IPS-18a (cell line): ENCODE data around the gene CAMSAP1.

Source experiments
- H3K27ac ChIP-seq: one replicate; pipeline ENCODE4 v1.5.1; 2013; ENCODE audit warnings: low read length
- H3K27me3 ChIP-seq: one replicate; pipeline ENCODE4 v1.6.1; 2013; ENCODE audit warnings: mild to moderate bottlenecking, low read length; ENCODE audit not compliant: control insufficient read depth, insufficient read depth
- H3K36me3 ChIP-seq: one replicate; pipeline ENCODE4 v1.6.1; 2013; ENCODE audit warnings: low read depth, low read length; ENCODE audit not compliant: control insufficient read depth
- H3K4me1 ChIP-seq: one replicate; pipeline ENCODE4 v1.6.1; 2013; ENCODE audit warnings: low read depth, low read length; ENCODE audit not compliant: control insufficient read depth
- H3K4me3 ChIP-seq: one replicate; pipeline ENCODE4 v1.5.1; 2013; ENCODE audit warnings: low read length
- H3K9ac ChIP-seq: one replicate; pipeline ENCODE4 v1.6.1; 2013; ENCODE audit warnings: mild to moderate bottlenecking, low read length, moderate library complexity
- H3K9me3 ChIP-seq: one replicate; pipeline ENCODE4 v1.6.1; 2013; ENCODE audit warnings: low read depth, low read length; ENCODE audit not compliant: control insufficient read depth

Gene CAMSAP1

DNA sequence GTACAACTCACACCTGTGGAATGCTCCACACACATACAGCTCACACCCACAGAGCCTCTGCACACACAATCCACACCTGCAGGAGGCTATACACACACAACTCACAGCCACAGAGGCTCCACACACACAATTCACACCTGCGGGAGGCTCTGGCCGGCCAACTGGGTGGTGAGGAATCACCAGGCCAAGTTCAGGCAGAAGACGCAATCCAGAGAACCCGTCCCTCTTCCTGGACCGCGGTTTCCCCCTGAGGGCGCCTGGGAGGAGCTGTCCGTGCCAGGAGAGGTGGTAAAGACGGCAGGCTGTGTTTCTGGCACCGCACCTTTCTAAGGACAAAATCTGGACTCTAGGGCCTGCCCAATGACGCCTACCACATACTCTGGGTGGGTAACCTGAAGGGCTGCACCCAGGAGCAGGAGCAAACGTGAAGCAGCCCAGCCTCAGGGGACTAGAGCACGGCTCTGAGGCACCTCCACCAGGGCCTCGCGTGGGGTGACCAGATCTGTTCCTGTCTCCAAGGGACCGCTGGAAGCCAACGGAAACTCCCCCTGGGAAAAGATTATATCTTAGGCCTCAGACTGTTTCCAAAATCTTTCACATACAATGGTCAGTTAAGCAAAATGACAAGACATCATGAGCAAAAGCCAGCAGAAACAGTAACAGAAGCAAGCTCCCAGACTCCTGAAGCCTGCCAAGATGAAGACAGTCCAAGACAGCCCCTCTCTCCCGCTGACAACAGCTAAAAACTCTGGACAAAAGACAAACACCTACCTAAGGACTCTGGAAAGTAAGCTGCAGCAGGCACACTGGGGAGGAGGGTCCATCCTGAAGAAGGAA, 16.9 kb downstream of the CAMSAP1 start:
- Histone ChIP-seq H3K27me3 (no peaks in the 10 kb centered on the region), H3K27ac (no peak overlapping the region), H3K36me3 (no peaks in the 10 kb centered on the region), H3K9me3 (no peaks in the 10 kb centered on the region), H3K4me1 (peaks cover 49% of the 10 kb centered on the region), H3K4me3 (no peak overlapping the region), H3K9ac (no peak overlapping the region)

DNA sequence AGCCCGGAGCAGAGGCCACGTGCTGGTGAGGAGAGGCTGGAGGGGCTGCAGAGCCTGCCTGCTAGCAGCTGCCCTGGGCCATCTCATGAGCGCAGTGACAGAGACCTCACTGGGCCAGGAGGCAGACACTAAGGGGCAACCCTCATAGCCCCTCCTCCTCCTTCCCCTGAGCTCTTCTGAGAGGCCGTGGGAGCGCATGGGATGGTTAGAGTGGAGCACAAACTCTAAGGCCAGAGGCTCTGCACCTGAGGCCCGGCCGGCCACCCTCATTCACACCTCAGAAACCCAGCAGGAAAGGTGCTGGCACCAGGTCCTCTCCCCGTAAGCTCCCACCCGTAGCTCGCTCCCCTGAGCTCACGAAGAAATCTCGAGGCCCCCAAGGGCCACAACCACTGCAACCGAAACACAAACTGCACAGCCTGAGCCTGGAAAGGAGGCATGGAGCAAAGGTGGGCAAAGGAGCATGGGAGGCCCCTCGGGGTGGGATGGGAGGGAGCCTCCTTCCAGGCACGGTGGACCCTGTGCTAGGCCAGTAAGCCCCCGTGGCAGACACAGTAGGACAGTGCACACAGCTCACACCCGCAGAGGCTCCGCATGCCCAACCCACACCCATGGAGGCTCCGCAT, 17.7 kb downstream of the CAMSAP1 start:
- Histone ChIP-seq H3K36me3 (no peaks in the 10 kb centered on the region), H3K9ac (no peak overlapping the region), H3K4me1 (peaks cover 53% of the 10 kb centered on the region), H3K4me3 (no peak overlapping the region), H3K9me3 (no peaks in the 10 kb centered on the region), H3K27ac (no peak overlapping the region), H3K27me3 (no peaks in the 10 kb centered on the region)

DNA sequence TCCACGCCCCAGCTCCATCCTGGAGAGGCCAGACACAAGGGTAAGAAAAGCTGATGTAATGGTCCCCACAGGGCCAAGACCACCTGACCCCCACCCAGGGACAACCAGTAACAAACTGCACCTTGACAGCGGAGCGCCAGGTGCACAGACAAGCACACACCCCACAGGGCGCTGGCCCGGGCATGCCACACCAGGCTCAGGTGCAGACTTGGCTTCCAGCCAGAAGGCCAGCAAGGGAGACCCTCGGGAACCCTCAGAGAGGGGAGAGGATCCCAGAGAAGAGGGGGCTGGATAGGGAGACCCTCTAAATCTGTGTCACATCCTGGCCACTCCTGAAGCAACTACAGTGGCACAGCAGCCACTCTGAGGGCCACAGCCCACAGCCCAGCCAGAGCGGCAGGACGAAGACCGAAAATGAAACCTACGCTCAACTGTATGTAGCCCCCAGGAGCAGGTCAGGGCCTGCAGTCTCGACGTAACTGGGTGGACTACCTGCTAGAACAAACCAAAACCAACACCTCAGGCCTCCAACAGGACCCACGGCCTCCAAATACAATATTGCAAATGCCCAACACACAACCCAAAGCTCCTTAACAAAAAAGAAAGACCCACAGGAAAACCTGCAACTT, 18.5 kb downstream of the CAMSAP1 start:
- no peaks in the 10 kb centered on the region for H3K36me3 ChIP-seq
- H3K4me3 ChIP-seq = no peak overlapping the region
- no peaks in the 10 kb centered on the region for H3K27me3 ChIP-seq
- no peaks in the 10 kb centered on the region for H3K9me3 ChIP-seq
- H3K4me1 ChIP-seq = peaks cover 47% of the 10 kb centered on the region
- H3K27ac ChIP-seq = no peak overlapping the region
- H3K9ac ChIP-seq = no peak overlapping the region

DNA sequence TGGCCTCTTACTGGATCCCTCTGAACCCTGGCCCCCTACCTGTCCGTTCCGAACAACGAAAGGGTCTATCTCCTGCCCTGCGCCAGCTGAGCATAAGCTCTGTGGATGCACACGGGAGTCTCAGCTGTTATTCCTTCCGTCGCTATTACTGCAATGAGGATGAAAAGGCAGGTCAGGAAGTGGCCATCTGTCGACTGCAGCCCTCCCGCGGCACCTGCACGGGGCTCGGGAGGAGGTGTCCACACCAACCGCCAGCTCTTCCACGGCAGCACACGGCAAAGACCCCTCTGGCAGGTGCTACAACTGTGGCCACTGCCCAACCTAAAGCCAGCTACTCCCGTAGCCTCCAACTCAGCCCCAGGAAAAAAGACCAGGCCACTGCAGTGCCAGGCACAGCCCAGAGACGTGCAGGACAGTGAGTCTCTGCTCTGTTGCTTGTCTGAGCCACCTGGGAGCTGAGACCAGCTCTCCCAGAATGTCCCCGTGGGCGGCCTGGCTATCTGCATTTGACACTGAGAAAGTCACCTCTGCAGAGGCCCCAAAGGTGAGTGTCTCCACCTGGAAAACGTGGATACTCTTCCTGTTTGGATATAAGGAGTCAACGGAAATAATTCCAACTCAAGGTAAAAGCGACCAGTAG, 19.1 kb downstream of the CAMSAP1 start:
- no peak overlapping the region for H3K9ac ChIP-seq
- no peaks in the 10 kb centered on the region for H3K36me3 ChIP-seq

DNA sequence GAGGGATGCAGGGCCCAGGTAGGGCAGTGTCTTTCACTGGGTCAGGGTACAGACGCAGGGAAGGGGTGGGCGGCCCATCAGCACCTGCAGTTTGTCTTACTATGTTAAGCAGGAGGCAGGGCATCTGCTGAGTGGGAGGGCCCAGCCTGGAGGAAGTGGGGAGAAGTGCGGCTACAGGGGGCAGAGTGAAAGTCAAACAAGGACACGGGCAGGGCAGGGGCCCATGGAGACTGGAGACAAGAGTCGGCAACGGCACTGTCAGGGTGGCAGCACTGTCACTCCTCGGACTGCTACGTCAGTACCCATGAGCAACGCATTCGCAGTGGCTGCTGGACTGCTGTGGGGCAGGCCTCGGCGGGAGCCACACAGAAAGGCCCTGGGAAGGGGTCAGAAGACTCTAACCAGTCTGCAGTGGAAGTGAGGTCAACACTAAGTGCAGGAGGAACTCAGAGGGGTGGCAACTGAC, 19.7 kb downstream of the CAMSAP1 start:
- no peaks in the 10 kb centered on the region for H3K9me3 ChIP-seq
- H3K4me1 ChIP-seq = peaks cover 43% of the 10 kb centered on the region
- no peak overlapping the region for H3K27ac ChIP-seq
- no peaks in the 10 kb centered on the region for H3K36me3 ChIP-seq
- no peak overlapping the region for H3K4me3 ChIP-seq
- no peak overlapping the region for H3K9ac ChIP-seq
- H3K27me3 ChIP-seq = no peaks in the 10 kb centered on the region

More for the DNA sequence above, 19.1 kb downstream of the CAMSAP1 start:
- no peak overlapping the region for H3K27ac ChIP-seq
- no peaks in the 10 kb centered on the region for H3K27me3 ChIP-seq
- H3K4me3 ChIP-seq = no peak overlapping the region
- peaks cover 43% of the 10 kb centered on the region for H3K4me1 ChIP-seq
- H3K9me3 ChIP-seq = no peaks in the 10 kb centered on the region

DNA sequence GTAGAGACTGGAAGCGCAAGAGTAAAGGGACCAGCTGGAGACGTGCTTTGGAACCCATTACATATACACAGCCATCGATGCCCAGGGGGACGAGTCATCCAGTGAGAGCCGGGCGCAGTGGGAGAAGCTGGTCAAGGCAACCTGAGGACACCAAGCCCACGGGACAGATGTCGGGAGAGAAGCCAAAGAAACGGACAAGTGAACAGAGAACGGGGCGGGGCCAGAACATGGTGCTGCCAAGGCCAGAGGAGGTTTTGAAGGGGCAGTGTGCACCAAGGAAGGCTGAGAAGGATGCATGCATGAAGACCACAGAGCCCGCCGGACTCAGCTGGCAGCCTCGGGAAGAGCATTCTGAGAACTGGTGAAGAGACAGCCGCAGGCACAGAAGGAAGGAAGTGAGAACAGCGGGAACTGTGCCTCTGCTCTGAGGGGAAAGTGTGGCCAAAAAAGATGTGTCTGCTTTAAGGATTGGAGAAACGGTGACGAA, 20.3 kb downstream of the CAMSAP1 start:
- no peaks in the 10 kb centered on the region for H3K9me3 ChIP-seq
- peaks cover 43% of the 10 kb centered on the region for H3K4me1 ChIP-seq
- no peaks in the 10 kb centered on the region for H3K27me3 ChIP-seq
- H3K9ac ChIP-seq = no peak overlapping the region
- no peak overlapping the region for H3K27ac ChIP-seq
- no peaks in the 10 kb centered on the region for H3K36me3 ChIP-seq
- no peak overlapping the region for H3K4me3 ChIP-seq

DNA sequence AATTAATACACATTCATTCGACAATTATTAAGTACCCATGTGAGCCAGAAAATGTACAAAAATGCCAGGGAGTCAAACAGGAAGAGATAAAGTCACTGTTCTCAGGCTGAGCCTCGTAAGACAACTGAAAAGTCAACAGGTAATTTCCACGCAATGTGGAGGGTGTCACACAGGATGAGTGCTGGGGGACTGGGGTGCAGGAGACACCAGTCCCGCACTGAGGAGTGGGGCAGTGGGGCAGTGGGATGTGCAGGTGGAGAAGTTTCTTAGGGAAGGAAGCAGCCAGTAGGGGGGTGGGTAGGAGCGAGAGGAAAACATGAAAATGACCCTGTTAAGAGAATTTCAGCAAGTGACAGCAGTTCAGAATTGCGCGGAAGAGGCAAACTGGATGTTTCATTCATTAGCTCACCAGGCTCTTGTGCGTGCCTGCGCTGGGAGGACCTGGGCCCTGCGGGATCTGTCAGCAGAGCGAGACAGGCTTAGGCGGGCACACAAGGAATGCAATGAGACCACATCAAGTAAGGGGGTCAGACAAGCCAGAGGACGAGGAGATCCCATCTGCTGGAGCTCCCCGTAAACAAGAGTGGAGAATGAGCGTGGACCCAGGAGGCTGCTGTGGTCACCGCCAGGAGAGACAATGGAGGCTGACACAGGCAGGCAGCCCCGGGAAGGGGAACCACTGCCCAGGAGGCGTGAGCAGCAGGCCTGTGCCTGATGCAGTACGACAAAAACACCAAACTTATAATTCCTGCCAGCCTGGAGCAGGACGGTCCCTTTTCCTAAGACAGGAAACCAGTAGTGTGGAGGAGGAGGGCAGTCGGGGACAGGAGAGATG, 21.0 kb downstream of the CAMSAP1 start:
- H3K9ac ChIP-seq = no peak overlapping the region
- H3K9me3 ChIP-seq = no peaks in the 10 kb centered on the region
- no peaks in the 10 kb centered on the region for H3K27me3 ChIP-seq
- H3K4me3 ChIP-seq = no peak overlapping the region
- H3K36me3 ChIP-seq = peaks cover 6% of the 10 kb centered on the region
- no peak overlapping the region for H3K27ac ChIP-seq
- peaks cover 42% of the 10 kb centered on the region for H3K4me1 ChIP-seq

DNA sequence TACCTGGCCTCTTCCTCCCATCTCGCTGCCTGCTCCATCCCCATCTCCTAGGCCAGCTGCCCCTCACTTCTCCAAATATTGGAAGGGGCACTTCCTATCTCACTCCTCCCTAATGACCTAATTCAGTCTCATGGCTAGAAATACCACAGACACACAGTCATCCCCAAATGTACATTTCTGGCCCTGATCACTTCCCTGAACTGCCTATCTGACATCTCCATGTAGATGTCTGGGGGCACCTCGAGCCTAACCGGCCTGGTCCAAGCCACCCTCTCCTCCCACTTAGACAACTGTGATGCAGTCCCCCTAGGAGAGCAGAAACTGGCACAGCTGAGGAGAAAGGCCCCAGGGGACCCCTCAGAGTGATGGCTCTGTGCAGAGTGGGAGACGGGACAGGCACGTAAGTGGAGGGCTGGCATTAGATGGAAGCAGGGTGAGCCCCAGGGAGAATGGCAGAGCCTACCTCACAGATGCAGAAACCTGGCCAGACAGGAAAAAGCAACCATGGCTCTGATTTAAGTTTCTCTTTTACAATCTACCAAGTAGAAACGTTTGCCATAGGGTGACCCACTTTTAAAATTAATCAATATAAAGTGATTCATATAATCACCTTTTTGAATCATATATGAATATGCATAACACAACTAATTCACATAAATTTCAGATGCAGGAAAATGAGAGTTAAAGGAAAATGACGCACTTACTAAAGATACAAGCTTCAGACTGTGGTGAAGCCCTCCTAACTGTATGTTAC, 22.1 kb downstream of the CAMSAP1 start:
- Histone ChIP-seq H3K9ac (no peak overlapping the region), H3K27me3 (no peaks in the 10 kb centered on the region), H3K4me3 (no peak overlapping the region), H3K27ac (no peak overlapping the region), H3K4me1 (peaks cover 33% of the 10 kb centered on the region), H3K36me3 (peaks cover 8% of the 10 kb centered on the region), H3K9me3 (no peaks in the 10 kb centered on the region)

DNA sequence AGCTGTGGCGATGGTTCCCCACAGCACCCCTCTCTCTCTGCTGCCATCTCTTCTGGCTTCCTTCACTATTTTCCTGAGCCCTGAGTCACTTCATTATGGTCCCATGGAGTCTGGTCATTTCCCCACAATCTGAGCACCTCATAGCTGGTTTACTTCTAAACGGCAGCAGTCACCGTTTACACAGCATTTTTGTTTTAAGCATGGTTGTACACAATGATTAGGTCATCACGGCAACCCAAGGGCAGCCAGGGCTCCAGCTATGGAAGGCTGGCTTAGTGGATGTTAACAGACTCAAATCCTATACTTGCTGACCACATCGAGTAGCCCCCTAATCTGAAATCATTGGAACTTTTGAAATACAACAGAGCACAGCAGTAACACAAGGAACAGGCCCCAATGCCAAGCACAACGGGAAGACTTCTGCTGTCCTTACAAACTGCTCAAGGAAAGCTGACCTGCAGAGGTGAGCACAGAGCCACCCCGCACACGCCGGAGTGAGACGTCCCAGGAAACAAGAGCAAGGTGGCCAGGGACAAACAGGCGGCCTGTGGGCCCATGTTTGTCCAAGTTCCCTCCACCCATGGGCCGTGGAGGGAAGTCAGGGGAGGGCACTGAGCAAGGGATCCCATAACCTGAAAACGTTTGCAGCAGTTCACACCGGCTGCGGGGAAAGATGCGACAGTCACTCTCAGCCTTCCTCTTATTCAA, 22.9 kb downstream of the CAMSAP1 start:
- H3K27me3 ChIP-seq = no peaks in the 10 kb centered on the region
- no peak overlapping the region for H3K9ac ChIP-seq
- H3K36me3 ChIP-seq = peaks cover 8% of the 10 kb centered on the region
- no peak overlapping the region for H3K27ac ChIP-seq
- no peaks in the 10 kb centered on the region for H3K9me3 ChIP-seq
- H3K4me3 ChIP-seq = no peak overlapping the region
- peaks cover 33% of the 10 kb centered on the region for H3K4me1 ChIP-seq
